ENCODE results near the gene TBC1D9. TPM values are rescaled to one million over a fixed set of nuclear protein-coding genes. Genes with fewer than 3 reads are reported as not detected.

The TBC1D9 gene
- total and polyA plus RNA-seq, 10 of the 15 experiments (the other 5 are each of a cell fraction or from before 2014, with no cell fraction given) = 0.87 to 14.9 (median 7.1) TPM

DNA sequence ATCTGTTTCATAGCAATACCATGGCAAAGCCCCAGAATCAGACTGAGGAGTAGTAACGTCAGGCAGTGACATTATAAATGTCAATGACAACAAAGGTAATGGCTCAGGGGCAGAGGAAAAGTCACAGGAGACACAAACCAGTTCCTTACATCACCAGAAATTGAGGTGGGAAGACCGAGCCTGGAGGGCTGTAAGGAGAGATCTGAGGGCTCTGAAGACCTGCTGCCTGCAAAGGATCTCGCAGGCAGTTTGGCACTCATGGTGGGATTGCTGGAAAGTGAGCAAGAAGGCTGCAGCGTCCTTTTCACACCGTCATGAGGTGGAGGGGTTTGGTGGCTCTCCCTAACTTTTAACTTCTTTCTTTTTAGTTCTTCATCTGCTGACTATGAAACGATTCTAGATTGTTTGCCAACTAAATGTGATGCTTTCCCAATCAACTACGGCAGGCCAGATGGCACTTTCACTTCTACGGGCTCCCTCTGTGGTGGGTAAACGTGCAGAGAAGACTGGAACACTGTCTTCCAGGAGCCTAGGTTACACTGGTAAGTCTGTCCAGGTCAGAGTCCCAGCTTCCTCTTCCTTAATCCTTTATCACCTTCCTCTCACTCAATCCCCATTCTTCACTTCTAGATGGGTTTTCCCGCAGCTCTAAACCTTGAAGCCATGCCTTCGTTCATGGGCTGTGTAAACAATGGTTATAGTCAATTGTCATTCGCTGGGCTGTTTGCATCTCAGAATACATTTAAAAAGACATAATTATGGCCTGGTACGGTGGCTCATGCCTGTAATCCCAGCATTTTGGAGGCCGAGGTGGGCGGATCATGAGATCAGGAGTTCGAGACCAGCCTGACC, 58.2 kb downstream of the TBC1D9 start:
- BruUV-seq (replicated peaks) = no TSS peak
- no peaks in the 10 kb centered on the region for H4K20me1 ChIP-seq (ENCODE audit: control insufficient read depth, insufficient read depth)

DNA sequence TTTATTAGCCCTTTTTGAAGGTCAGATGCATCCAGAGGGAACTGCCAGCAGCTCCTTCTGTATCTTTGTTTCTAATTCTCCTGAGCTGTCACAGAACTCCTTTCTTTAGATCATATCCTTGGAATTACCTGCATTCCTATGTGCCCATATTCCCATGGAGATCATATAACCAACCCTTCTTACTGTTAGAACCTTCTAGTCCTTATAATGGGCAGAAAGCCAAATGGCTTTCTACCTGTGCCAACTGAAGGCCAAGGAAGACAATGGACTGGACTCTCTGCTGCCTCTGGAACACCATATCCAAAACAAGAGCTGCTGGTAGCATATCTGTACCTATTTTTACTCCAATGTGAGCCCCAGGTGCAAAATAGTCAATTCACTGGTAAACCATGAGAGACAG, 60.7 kb downstream of the TBC1D9 start:
- ChIA-PET RAD21 (ENCODE audit: unreplicated experiment) (no interaction called here), CTCF (no interaction called here), POLR2A (interaction anchor here (0.6 kb wide), 1 partner anchor 1615 kb away, joined by 3 read pairs; no protein-coding TSS in a partner anchor), SMC1A (ENCODE audit: uncharacterized antibody, unreplicated experiment) (no interaction called here)
- intact Hi-C loops (cut with micrococcal nuclease; ENCODE audit: unreplicated experiment) (no loop called here), in situ Hi-C loops (cut with MboI) (no loop called here)
- no peaks in the 10 kb centered on the region for H3K9me3 ChIP-seq (replicated peaks; ENCODE audit: control insufficient read depth, insufficient read depth, low read length)
- no peak overlapping the region for H3K27ac ChIP-seq (ENCODE audit: control insufficient read depth, insufficient read depth)
- FAIRE-seq = no peak
- H3K27me3 ChIP-seq (replicated peaks in 1 of 2; ENCODE audit: control insufficient read depth in 2 of 2, insufficient read depth in 2 of 2, low read length in 1 of 2) = no peaks in the 10 kb centered on the region
- no peak for ATAC-seq
- no peak for DNase-seq (ENCODE audit: low read depth, low spot score)
- no TSS peak for BruUV-seq (replicated peaks)
- no peaks in the 10 kb centered on the region for H3K79me2 ChIP-seq (ENCODE audit: control insufficient read depth, insufficient read depth, low read length)
- TF ChIP-seq, protein P1, sequence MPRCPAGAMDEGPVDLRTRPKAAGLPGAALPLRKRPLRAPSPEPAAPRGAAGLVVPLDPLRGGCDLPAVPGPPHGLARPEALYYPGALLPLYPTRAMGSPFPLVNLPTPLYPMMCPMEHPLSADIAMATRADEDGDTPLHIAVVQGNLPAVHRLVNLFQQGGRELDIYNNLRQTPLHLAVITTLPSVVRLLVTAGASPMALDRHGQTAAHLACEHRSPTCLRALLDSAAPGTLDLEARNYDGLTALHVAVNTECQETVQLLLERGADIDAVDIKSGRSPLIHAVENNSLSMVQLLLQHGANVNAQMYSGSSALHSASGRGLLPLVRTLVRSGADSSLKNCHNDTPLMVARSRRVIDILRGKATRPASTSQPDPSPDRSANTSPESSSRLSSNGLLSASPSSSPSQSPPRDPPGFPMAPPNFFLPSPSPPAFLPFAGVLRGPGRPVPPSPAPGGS (IDR thresholded peaks at IDR 0.05; ENCODE audit: borderline replicate concordance, insufficient read depth, low read depth, low read length, poor library complexity, severe bottlenecking) = no peak
- TF ChIP-seq ZNF384 (IDR thresholded peaks at IDR 0.05; ENCODE audit: borderline replicate concordance, low read depth, low read length) = no peak
- no peaks in the 10 kb centered on the region for H3K4me1 ChIP-seq (ENCODE audit: control insufficient read depth, insufficient read depth, low read length)
- H3K9ac ChIP-seq (ENCODE audit: control insufficient read depth, insufficient read depth, low read length) = no peak overlapping the region
- H4K20me1 ChIP-seq (ENCODE audit: control insufficient read depth, insufficient read depth) = no peaks in the 10 kb centered on the region
- H2AFZ ChIP-seq (ENCODE audit: control insufficient read depth, low read depth, low read length) = no peak overlapping the region
- H3K4me3 ChIP-seq = no peak overlapping the region
- H3K4me2 ChIP-seq (ENCODE audit: control insufficient read depth, insufficient read depth) = no peak overlapping the region
- H3K36me3 ChIP-seq (ENCODE audit: control insufficient read depth in 2 of 2, insufficient read depth in 2 of 2, low read length in 1 of 2) = no peaks in the 10 kb centered on the region; a peak in 2 of 4 replicates

More for the DNA sequence above, 58.2 kb downstream of the TBC1D9 start:
- RAD21 ChIA-PET (ENCODE audit: unreplicated experiment) = no interaction called here
- H3K27me3 ChIP-seq (replicated peaks in 1 of 2; ENCODE audit: control insufficient read depth in 2 of 2, insufficient read depth in 2 of 2, low read length in 1 of 2) = no peaks in the 10 kb centered on the region
- no peaks in the 10 kb centered on the region for H3K9me3 ChIP-seq (replicated peaks; ENCODE audit: control insufficient read depth, insufficient read depth, low read length)
- no peak overlapping the region for H3K4me3 ChIP-seq
- H3K4me2 ChIP-seq (ENCODE audit: control insufficient read depth, insufficient read depth) = no peak overlapping the region
- in situ Hi-C loops (cut with MboI) = no loop called here
- CTCF ChIA-PET = no interaction called here
- 40% methylated on average over 16 of the region's 16 CpGs for WGBS (ENCODE audit: insufficient coverage, insufficient replicate concordance, low lambda C conversion rate, missing lambda C conversion rate)
- no peak for ATAC-seq
- intact Hi-C loops (cut with micrococcal nuclease; ENCODE audit: unreplicated experiment) = no loop called here
- H3K27ac ChIP-seq (ENCODE audit: control insufficient read depth, insufficient read depth) = no peak overlapping the region
- H2AFZ ChIP-seq (ENCODE audit: control insufficient read depth, low read depth, low read length) = no peak overlapping the region
- DNase-seq (ENCODE audit: low read depth, low spot score) = no peak
- H3K9ac ChIP-seq (ENCODE audit: control insufficient read depth, insufficient read depth, low read length) = no peak overlapping the region
- TF ChIP-seq, protein P2, sequence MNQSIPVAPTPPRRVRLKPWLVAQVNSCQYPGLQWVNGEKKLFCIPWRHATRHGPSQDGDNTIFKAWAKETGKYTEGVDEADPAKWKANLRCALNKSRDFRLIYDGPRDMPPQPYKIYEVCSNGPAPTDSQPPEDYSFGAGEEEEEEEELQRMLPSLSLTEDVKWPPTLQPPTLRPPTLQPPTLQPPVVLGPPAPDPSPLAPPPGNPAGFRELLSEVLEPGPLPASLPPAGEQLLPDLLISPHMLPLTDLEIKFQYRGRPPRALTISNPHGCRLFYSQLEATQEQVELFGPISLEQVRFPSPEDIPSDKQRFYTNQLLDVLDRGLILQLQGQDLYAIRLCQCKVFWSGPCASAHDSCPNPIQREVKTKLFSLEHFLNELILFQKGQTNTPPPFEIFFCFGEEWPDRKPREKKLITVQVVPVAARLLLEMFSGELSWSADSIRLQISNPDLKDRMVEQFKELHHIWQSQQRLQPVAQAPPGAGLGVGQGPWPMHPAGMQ (IDR thresholded peaks at IDR 0.05; ENCODE audit: borderline replicate concordance) = no peak
- TF ChIP-seq TCF3 (IDR thresholded peaks at IDR 0.05; ENCODE audit: borderline replicate concordance, insufficient read depth, low read depth, low read length) (no peak), BMI1 (IDR thresholded peaks at IDR 0.05; ENCODE audit: borderline replicate concordance) (no peak)
- H3K79me2 ChIP-seq (ENCODE audit: control insufficient read depth, insufficient read depth, low read length) = no peaks in the 10 kb centered on the region
- POLR2A ChIA-PET = no interaction called here
- SMC1A ChIA-PET (ENCODE audit: uncharacterized antibody, unreplicated experiment) = no interaction called here
- no peaks in the 10 kb centered on the region for H3K4me1 ChIP-seq (ENCODE audit: control insufficient read depth, insufficient read depth, low read length)
- no peak for FAIRE-seq
- H3K36me3 ChIP-seq (ENCODE audit: control insufficient read depth in 2 of 2, insufficient read depth in 2 of 2, low read length in 1 of 2) = no peaks in the 10 kb centered on the region; a peak in 2 of 4 replicates
